ENCODE results near the gene TTI1. TPM values are rescaled to one million over a fixed set of nuclear protein-coding genes. Genes with fewer than 3 reads are reported as not detected.
"Not testable (repeated sequence)": the region's sequence is repeated elsewhere in the genome, so short reads cannot be mapped to it uniquely, and the experiment has no call there.

The TTI1 gene
- total RNA-seq, 1 experiment from 2014 or later = 26.9 TPM

GRCh38 chr20:38011696-38012095 is 21.6 kb downstream of the TTI1 start:
- ATAC-seq = no peak
- peaks cover 98% of the 10 kb centered on the region for H3K79me2 ChIP-seq (ENCODE audit: insufficient read depth, low read length)
- CTCF ChIA-PET = no interaction called here

DNA sequence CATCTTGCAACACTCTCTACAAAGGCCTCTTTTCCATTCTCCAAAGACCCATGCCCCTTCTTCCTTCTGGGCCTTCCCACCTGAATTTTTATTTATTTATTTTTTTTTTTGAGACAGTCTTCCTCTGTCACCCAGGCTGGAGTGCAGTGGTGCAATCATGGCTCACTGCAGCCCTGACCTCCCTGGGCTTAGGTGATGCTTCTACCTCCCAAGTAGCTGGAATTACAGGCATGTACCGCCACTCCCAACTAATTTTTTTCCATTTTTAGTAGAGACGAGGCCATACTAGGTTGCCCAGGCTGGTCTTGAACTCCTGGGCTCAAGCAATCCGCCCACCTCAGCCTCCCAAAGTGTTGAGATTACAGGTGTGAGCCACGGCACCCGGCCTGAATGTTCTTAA is 23.8 kb downstream of the TTI1 start:
- DNase-seq (ENCODE audit: low read depth, low spot score); H3K9ac ChIP-seq (ENCODE audit: low read length); H3K27ac ChIP-seq (ENCODE audit: low read depth, low read length); H2AFZ ChIP-seq (ENCODE audit: low read depth, low read length, poor library complexity, severe bottlenecking); BruUV-seq (replicated peaks); RAD21 ChIA-PET (ENCODE audit: low non-redundant PET in 1 of 2, low total read pairs in 2 of 2, uncharacterized antibody in 2 of 2, unreplicated experiment in 2 of 2); intact Hi-C loops (cut with micrococcal nuclease); H3K4me1 ChIP-seq (ENCODE audit: control insufficient read depth in 1 of 2, insufficient read depth in 2 of 2, low read length in 2 of 2); POLR2A ChIA-PET; H3K27me3 ChIP-seq (ENCODE audit: insufficient read depth, low read length); H4K20me1 ChIP-seq (ENCODE audit: insufficient read depth); ATAC-seq; CTCF ChIA-PET; H3K9me3 ChIP-seq (ENCODE audit: control insufficient read depth in 1 of 2, insufficient read depth in 1 of 2, low read depth in 1 of 2, low read length in 2 of 2); H3K9me2 ChIP-seq (ENCODE audit: insufficient read depth); H3K4me2 ChIP-seq (ENCODE audit: low read length); H3K4me3 ChIP-seq (replicated peaks in 1 of 2; ENCODE audit: low read depth in 1 of 2, low read length in 2 of 2): not testable (repeated sequence)
- H3K36me3 ChIP-seq (ENCODE audit: control insufficient read depth in 1 of 2, insufficient read depth in 2 of 2, low read length in 2 of 2) = peaks cover 17 to 37% of the 10 kb centered on the region in 2 experiments; a peak in 3 of 4 replicates
- peaks cover 86% of the 10 kb centered on the region for H3K79me2 ChIP-seq (ENCODE audit: insufficient read depth, low read length)

More at GRCh38 chr20:38011696-38012095, 21.6 kb downstream of the TTI1 start:
- Histone ChIP-seq H2AFZ (ENCODE audit: low read depth, low read length, poor library complexity, severe bottlenecking) (no peak overlapping the region), H3K4me2 (ENCODE audit: low read length) (no peak overlapping the region), H3K27ac (ENCODE audit: low read depth, low read length) (no peak overlapping the region), H3K9ac (ENCODE audit: low read length) (no peak overlapping the region), H4K20me1 (ENCODE audit: insufficient read depth) (peaks cover 7% of the 10 kb centered on the region), H3K4me1 (ENCODE audit: control insufficient read depth in 1 of 2, insufficient read depth in 2 of 2, low read length in 2 of 2) (no peaks in the 10 kb centered on the region), H3K27me3 (ENCODE audit: insufficient read depth, low read length) (no peaks in the 10 kb centered on the region), H3K36me3 (ENCODE audit: control insufficient read depth in 1 of 2, insufficient read depth in 2 of 2, low read length in 2 of 2) (peaks cover 8 to 57% of the 10 kb centered on the region in 2 experiments), H3K9me3 (ENCODE audit: control insufficient read depth in 1 of 2, insufficient read depth in 1 of 2, low read depth in 1 of 2, low read length in 2 of 2) (no peaks in the 10 kb centered on the region; a peak in 1 of 4 replicates), H3K4me3 (replicated peaks in 1 of 2; ENCODE audit: low read depth in 1 of 2, low read length in 2 of 2) (no peak overlapping the region), H3K9me2 (ENCODE audit: insufficient read depth) (no peaks in the 10 kb centered on the region)
- no peak for DNase-seq (ENCODE audit: low read depth, low spot score)
- TF ChIP-seq RAD21 (IDR thresholded peaks at IDR 0.05; ENCODE audit: low read depth) (no peak), ZNF274 (IDR thresholded peaks at IDR 0.05; ENCODE audit: low read depth, low read length) (no peak), SIN3A (IDR thresholded peaks at IDR 0.05; ENCODE audit: low read depth) (no peak), SP1 (IDR thresholded peaks at IDR 0.05; ENCODE audit: low read depth) (no peak), EZH2 (IDR thresholded peaks at IDR 0.05) (no peak)
- intact Hi-C loops (cut with micrococcal nuclease) = no loop called here
- BruUV-seq (replicated peaks) = no TSS peak
- RAD21 ChIA-PET (ENCODE audit: low non-redundant PET in 1 of 2, low total read pairs in 2 of 2, uncharacterized antibody in 2 of 2, unreplicated experiment in 2 of 2) = no interaction called here
- POLR2A ChIA-PET = no interaction called here
